B cell (primary cell): ENCODE measurements around the gene NPTXR.

ENCODE experiments used
- CTCF ChIP-seq: fragments of 200-600 bp; IDR thresholded peaks from one replicate; pipeline ENCODE4 v1.8.0; 2022; ENCODE audit warnings: antibody characterized with exemption, mild to moderate bottlenecking
- EZH2 ChIP-seq: IDR thresholded peaks from 2 replicates; pipeline ENCODE4 v1.6.1; 2012; ENCODE audit warnings: borderline replicate concordance, low read depth, mild to moderate bottlenecking, moderate library complexity, low read length; ENCODE audit not compliant: insufficient read depth, poor library complexity, severe bottlenecking

- no peak for TF ChIP-seq CTCF
- no peak for TF ChIP-seq EZH2
Measured at GRCh38 chr22:38831166-38831945, 12.5 kb downstream of the NPTXR start.
